Measurements from ENCODE around the gene SNF8.

The SNF8 gene

GRCh38 chr17:48912476-48912875 is 32.2 kb downstream of the SNF8 start:
- H3K27me3 Mint-ChIP-seq = no peaks in the 10 kb centered on the region
- CTCF ChIA-PET = no interaction called here
- no peaks in the 10 kb centered on the region for H3K9me3 Mint-ChIP-seq
- H3K4me1 Mint-ChIP-seq = peaks cover 76% of the 10 kb centered on the region
- H3K4me3 Mint-ChIP-seq = no peak overlapping the region
- no peak overlapping the region for H3K27ac Mint-ChIP-seq
- H3K36me3 Mint-ChIP-seq = peaks cover 49% of the 10 kb centered on the region
- DNase-seq = no peak

- CTCF ChIA-PET = no interaction called here
- H3K36me3 Mint-ChIP-seq = peaks cover 37% of the 10 kb centered on the region
- H3K27ac Mint-ChIP-seq = no peak overlapping the region
- no peaks in the 10 kb centered on the region for H3K27me3 Mint-ChIP-seq
- peaks cover 69% of the 10 kb centered on the region for H3K4me1 Mint-ChIP-seq
- peak overlapping the region; percentile 98 for H3K4me3 Mint-ChIP-seq
- H3K9me3 Mint-ChIP-seq = no peaks in the 10 kb centered on the region
- DNase-seq = no peak
Observed at GRCh38 chr17:48910370-48910769, 34.3 kb downstream of the SNF8 start.

- Mint-ChIP-seq H3K9me3 (no peaks in the 10 kb centered on the region), H3K4me3 (peak overlapping the region; percentile 98), H3K4me1 (peaks cover 63% of the 10 kb centered on the region), H3K36me3 (peaks cover 36% of the 10 kb centered on the region), H3K27ac (peak overlapping the region; percentile 35), H3K27me3 (no peaks in the 10 kb centered on the region)
- CTCF ChIA-PET = interaction anchor here (0.6 to 1.1 kb wide), 3 partner anchors 16 to 1565 kb away, joined by 3 to 4 read pairs (median 3); no protein-coding TSS in a partner anchor
- no peak for DNase-seq
Observed at GRCh38 chr17:48909783-48910182, 34.9 kb downstream of the SNF8 start.

- Mint-ChIP-seq H3K4me3 (peak overlapping the region; percentile 98), H3K9me3 (no peaks in the 10 kb centered on the region), H3K4me1 (peaks cover 54% of the 10 kb centered on the region), H3K27ac (peak overlapping the region; percentile 93), H3K36me3 (peaks cover 29% of the 10 kb centered on the region), H3K27me3 (no peaks in the 10 kb centered on the region)
- DNase-seq = peak; percentile 93
- CTCF ChIA-PET = interaction anchor here (0.6 to 1.1 kb wide), 3 partner anchors 15 to 1566 kb away, joined by 3 to 4 read pairs (median 3); no protein-coding TSS in a partner anchor
Observed at GRCh38 chr17:48908853-48909394, 35.7 kb downstream of the SNF8 start.

- Mint-ChIP-seq H3K4me3 (peak within 1 kb of the TSS; percentile 98), H3K4me1 (peaks cover 48% of the 10 kb centered on the region)
- CTCF ChIA-PET = no interaction called here
Observed at GRCh38 chr17:48908047-48908843, 36.4 kb downstream of the SNF8 start, which contains the start of gene UBE2Z. Gene UBE2Z (plus strand): TSS chr17:48908407. CDS start chr17:48908504, 97 bp downstream.

GRCh38 chr17:48907713-48908046 is 37.0 kb downstream of the SNF8 start:
- peak overlapping the region; percentile 80 for H3K4me3 Mint-ChIP-seq
- no peaks in the 10 kb centered on the region for H3K9me3 Mint-ChIP-seq
- H3K27ac Mint-ChIP-seq = peak overlapping the region; percentile 88
- H3K27me3 Mint-ChIP-seq = no peaks in the 10 kb centered on the region
- CTCF ChIA-PET = no interaction called here
- DNase-seq = no peak
- H3K36me3 Mint-ChIP-seq = peaks cover 18% of the 10 kb centered on the region
- H3K4me1 Mint-ChIP-seq = peaks cover 42% of the 10 kb centered on the region

More at GRCh38 chr17:48908047-48908843, 36.4 kb downstream of the SNF8 start, which contains the start of gene UBE2Z:
- H3K27me3 Mint-ChIP-seq = no peaks in the 10 kb centered on the region
- peak; percentile 92 for DNase-seq
- H3K36me3 Mint-ChIP-seq = peaks cover 24% of the 10 kb centered on the region
- no peaks in the 10 kb centered on the region for H3K9me3 Mint-ChIP-seq
- peak within 1 kb of the TSS; percentile 93 for H3K27ac Mint-ChIP-seq

- no peak overlapping the region for H3K4me3 Mint-ChIP-seq
- CTCF ChIA-PET = no interaction called here
- H3K36me3 Mint-ChIP-seq = peaks cover 11% of the 10 kb centered on the region
- H3K27ac Mint-ChIP-seq = no peak overlapping the region
- no peaks in the 10 kb centered on the region for H3K9me3 Mint-ChIP-seq
- no peaks in the 10 kb centered on the region for H3K27me3 Mint-ChIP-seq
- no peak for DNase-seq
- peaks cover 29% of the 10 kb centered on the region for H3K4me1 Mint-ChIP-seq
Observed at GRCh38 chr17:48905987-48906515, 38.6 kb downstream of the SNF8 start.

- Mint-ChIP-seq H3K36me3 (peaks cover 3% of the 10 kb centered on the region), H3K27me3 (no peaks in the 10 kb centered on the region), H3K4me1 (peaks cover 13% of the 10 kb centered on the region), H3K9me3 (no peaks in the 10 kb centered on the region), H3K27ac (no peak overlapping the region), H3K4me3 (no peak overlapping the region)
- CTCF ChIA-PET = no interaction called here
- DNase-seq = no peak
Observed at GRCh38 chr17:48904428-48904827, 40.2 kb downstream of the SNF8 start.

- Mint-ChIP-seq H3K9me3 (no peaks in the 10 kb centered on the region), H3K4me1 (peaks cover 8% of the 10 kb centered on the region), H3K4me3 (no peak overlapping the region), H3K36me3 (no peaks in the 10 kb centered on the region), H3K27me3 (no peaks in the 10 kb centered on the region), H3K27ac (no peak overlapping the region)
- CTCF ChIA-PET = no interaction called here
- DNase-seq = no peak
Observed at GRCh38 chr17:48903401-48903800, 41.2 kb downstream of the SNF8 start.

- no peak for DNase-seq
- H3K27me3 Mint-ChIP-seq = no peaks in the 10 kb centered on the region
- no peak overlapping the region for H3K4me3 Mint-ChIP-seq
- no peaks in the 10 kb centered on the region for H3K9me3 Mint-ChIP-seq
- no peaks in the 10 kb centered on the region for H3K4me1 Mint-ChIP-seq
- peaks cover 6% of the 10 kb centered on the region for H3K36me3 Mint-ChIP-seq
- H3K27ac Mint-ChIP-seq = no peak overlapping the region
- CTCF ChIA-PET = no interaction called here
Observed at GRCh38 chr17:48901241-48901640, 43.4 kb downstream of the SNF8 start.

- Mint-ChIP-seq H3K9me3 (no peaks in the 10 kb centered on the region), H3K4me3 (no peak overlapping the region), H3K36me3 (peaks cover 16% of the 10 kb centered on the region), H3K27me3 (no peaks in the 10 kb centered on the region), H3K4me1 (peaks cover 33% of the 10 kb centered on the region), H3K27ac (no peak overlapping the region)
- CTCF ChIA-PET = interaction anchor here (0.9 to 1.7 kb wide), 3 partner anchors 11 to 137 kb away, joined by 4 to 6 read pairs (median 4); no protein-coding TSS in a partner anchor
- no peak for DNase-seq
Observed at GRCh38 chr17:48894886-48895285, 49.8 kb downstream of the SNF8 start.

- H3K27ac Mint-ChIP-seq = peak overlapping the region; percentile 87
- H3K9me3 Mint-ChIP-seq = no peaks in the 10 kb centered on the region
Observed at GRCh38 chr17:48893646-48894508, 50.8 kb downstream of the SNF8 start.

GRCh38 chr17:48892940-48893645 is 51.5 kb downstream of the SNF8 start:
- Mint-ChIP-seq H3K27me3 (no peaks in the 10 kb centered on the region), H3K4me1 (peaks cover 33% of the 10 kb centered on the region), H3K4me3 (peak overlapping the region; percentile 85), H3K36me3 (peaks cover 13% of the 10 kb centered on the region), H3K27ac (peak overlapping the region; percentile 87), H3K9me3 (no peaks in the 10 kb centered on the region)
- CTCF ChIA-PET = interaction anchor here (1.1 to 1.9 kb wide), 5 partner anchors 14 to 139 kb away, joined by 3 to 7 read pairs (median 4); no protein-coding TSS in a partner anchor
- DNase-seq = peak; percentile 24

More at GRCh38 chr17:48893646-48894508, 50.8 kb downstream of the SNF8 start:
- peaks cover 16% of the 10 kb centered on the region for H3K36me3 Mint-ChIP-seq
- peaks cover 33% of the 10 kb centered on the region for H3K4me1 Mint-ChIP-seq
- DNase-seq = no peak
- H3K27me3 Mint-ChIP-seq = no peaks in the 10 kb centered on the region
- peak overlapping the region; percentile 85 for H3K4me3 Mint-ChIP-seq
- CTCF ChIA-PET = interaction anchor here (1.1 to 1.7 kb wide), 4 partner anchors 15 to 138 kb away, joined by 3 to 6 read pairs (median 4); no protein-coding TSS in a partner anchor

All from activated naive CD4-positive, alpha-beta T cell treated with anti-CD3 and anti-CD28 coated beads, Interleukin-2, amount 10 ng/mL, durations not matched to agents 7 days and 5 days (primary cell).